HG03097 (cell line): ENCODE data around the gene KCNJ6.

Experiments
- ATAC-seq: cut with Tn5 transposase; IDR thresholded peaks from one replicate; pipeline ENCODE4 v1.9.1; 2021; ENCODE audit not compliant: unreplicated experiment, low FRiP score

Gene KCNJ6

GRCh38 chr21:37907076-37907475 lies 9.2 kb downstream of the KCNJ6 start:
- no peak for ATAC-seq

DNA sequence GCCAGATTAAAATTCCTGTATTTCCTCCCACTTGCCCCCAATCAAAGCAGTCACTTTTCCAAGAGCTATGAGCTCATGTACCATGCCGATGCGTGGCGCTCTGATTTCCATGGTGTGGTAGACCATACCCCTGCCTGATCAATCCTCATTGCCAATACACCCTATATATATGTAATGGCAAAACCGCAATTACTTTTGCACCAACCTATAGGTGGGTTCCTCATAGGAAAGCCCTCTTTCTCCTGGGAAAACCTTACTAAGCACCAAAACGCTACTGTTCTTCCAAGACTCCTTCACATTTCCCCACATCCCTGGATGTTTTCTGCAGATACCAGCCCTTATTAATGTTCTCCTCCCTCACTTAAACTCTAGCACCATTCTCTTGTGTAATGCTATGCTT lies 11.0 kb downstream of the KCNJ6 start:
- no peak for ATAC-seq

DNA sequence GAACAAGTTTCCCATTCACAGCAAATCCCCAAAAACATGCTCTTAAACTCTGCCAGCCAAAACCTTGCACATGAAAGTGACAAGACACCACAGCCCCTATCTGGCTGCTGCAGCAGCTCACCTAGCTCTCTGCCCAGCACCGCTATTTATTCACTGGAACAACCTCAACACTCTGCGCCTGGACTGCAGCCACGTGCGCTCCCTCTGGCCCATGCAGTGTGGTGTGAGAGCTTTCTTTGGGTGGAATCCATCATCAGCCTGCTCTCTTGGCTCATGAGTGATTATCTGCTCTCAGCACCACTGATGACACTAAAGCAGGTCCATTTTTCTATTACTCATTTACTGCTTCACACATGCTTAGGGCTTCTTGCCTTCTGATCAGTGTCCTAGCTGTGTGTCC lies 11.4 kb downstream of the KCNJ6 start:
- ATAC-seq = no peak

DNA sequence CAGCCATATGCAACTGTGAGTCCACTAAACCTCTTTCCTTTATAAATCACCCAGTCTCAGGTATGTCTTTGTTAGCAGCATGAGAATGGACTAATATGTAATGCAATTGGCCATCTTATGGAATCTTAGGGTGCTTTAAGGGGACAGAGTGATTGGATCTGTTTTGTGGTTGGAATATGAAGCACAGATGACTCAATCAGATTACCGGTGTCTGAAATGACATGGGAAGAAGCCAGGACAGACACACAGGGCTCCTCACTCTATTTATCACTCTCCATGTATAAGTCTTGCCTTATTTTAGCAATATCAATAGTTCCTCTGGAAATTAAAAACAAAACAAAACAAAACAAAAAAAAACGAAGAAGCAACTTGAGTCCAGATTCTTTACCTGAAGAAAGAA lies 12.9 kb downstream of the KCNJ6 start:
- ATAC-seq = no peak

GRCh38 chr21:37899146-37899545 lies 17.1 kb downstream of the KCNJ6 start:
- no peak for ATAC-seq

DNA sequence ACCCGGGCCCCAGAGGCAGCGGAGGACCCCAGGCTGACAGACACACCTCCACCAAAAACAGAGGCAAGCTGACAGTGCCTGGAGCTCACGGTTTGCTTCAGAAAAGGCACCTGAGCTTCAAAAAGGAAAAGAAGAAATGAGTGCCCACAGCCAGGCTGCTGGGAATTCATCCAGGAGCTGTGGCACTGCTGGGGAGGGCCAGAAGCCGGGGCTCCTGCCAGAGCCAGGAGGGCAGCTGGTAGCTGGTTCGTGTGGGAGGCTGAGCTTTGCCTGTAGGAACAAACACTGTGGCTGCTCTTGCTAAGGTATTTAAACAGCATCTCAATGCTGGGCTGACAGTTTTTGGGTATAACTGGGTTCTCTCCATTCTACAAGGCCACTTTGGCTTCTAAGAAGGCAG lies 19.5 kb downstream of the KCNJ6 start:
- no peak for ATAC-seq

- no peak for ATAC-seq
Observed at GRCh38 chr21:37891972-37892371, 24.3 kb downstream of the KCNJ6 start.

GRCh38 chr21:37888659-37889058 lies 27.6 kb downstream of the KCNJ6 start:
- no peak for ATAC-seq

- no peak for ATAC-seq
Observed at GRCh38 chr21:37886726-37887299, 29.4 kb downstream of the KCNJ6 start.

DNA sequence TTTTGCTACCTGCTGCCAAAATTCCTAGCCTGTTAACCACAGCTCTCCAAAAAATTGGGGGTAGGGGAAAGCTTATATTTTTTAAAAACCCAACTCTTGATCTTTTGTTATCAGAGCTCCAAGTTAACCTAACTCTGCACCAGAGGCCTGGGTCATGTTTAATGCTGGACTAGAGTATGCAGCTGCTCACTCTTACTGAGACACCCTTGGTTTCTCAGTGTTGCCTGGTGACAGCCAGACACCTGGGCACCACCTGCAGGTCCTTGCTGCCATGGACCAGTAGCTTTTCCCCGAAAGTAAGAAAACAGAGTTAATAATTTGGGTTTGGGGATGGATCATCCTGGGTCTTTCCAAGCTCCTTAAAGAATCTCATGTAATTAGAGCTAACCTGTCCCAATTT lies 30.1 kb downstream of the KCNJ6 start:
- no peak for ATAC-seq

DNA sequence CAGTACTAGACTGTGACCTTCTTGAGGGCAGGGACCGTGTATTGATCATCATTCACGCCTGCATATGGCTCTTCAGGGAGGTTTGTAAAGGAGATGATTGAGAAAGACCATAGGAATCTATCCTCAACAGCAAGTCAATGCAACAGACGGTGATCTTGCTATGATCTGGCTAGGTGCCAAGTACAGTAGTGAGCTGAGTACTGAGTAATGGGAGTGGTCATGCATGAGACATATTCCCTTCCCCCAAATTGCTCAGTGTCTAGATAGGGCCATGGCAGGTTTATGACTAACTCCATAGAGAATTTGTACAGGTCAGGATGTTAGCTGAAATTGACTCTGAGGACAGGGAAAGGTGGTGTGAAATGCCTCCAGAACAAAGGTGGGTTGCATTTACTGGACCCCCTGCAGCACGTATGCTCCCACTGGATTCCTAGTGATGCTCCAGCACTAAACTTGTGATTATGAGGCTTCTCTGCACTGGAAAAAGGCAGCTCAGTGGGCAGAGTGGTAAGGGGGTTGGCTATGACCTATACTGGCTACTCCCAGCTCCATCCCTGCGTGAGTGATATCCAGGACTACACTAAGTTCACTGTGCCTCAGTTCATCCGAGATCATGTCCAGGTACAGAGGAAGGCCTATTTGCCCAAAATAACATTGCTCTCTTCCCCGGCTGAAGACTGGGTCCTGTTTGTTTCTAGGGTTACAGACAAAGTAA lies 37.2 kb downstream of the KCNJ6 start:
- ATAC-seq = no peak

DNA sequence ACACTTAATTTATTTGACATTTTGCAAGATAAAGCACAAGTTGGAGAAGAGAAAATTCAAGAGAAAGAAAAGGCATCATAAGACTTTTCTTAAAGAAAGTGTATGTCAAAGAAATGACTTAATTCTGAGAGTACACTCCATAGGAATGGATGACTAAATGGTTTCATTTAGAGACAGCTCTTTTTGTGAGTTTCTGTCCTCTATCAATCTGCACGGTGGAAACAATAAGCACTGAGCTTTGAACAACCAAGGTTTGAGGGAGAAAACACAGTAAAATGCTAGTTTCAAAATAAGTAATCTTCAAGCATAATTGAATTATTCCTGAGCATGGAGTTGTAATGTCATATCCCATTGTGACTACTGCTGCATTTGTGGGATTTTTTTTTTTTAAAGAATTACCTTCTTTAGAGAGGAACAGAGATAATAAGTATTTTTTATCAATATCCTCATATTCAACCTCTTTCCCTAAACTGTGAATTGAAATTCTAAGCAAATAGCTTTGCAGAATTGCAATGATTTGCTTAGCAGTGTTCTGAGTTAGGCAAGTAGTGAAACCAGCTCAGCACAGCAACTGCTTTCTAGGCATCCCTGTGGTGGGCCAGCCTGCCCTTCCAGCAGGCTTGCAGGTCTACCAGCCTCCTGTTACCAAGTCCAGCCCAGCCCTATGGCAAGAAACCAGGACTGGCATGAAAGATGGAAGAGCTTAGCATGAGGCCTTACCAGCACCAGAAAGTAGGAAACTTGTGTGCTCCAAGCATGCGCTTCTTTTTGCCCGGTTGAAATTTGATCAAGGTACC lies 38.2 kb downstream of the KCNJ6 start:
- ATAC-seq = no peak

- no peak for ATAC-seq
Observed at GRCh38 chr21:37877171-37877570, 39.1 kb downstream of the KCNJ6 start.

- ATAC-seq = no peak
Observed at GRCh38 chr21:37876561-37876960, 39.7 kb downstream of the KCNJ6 start.

DNA sequence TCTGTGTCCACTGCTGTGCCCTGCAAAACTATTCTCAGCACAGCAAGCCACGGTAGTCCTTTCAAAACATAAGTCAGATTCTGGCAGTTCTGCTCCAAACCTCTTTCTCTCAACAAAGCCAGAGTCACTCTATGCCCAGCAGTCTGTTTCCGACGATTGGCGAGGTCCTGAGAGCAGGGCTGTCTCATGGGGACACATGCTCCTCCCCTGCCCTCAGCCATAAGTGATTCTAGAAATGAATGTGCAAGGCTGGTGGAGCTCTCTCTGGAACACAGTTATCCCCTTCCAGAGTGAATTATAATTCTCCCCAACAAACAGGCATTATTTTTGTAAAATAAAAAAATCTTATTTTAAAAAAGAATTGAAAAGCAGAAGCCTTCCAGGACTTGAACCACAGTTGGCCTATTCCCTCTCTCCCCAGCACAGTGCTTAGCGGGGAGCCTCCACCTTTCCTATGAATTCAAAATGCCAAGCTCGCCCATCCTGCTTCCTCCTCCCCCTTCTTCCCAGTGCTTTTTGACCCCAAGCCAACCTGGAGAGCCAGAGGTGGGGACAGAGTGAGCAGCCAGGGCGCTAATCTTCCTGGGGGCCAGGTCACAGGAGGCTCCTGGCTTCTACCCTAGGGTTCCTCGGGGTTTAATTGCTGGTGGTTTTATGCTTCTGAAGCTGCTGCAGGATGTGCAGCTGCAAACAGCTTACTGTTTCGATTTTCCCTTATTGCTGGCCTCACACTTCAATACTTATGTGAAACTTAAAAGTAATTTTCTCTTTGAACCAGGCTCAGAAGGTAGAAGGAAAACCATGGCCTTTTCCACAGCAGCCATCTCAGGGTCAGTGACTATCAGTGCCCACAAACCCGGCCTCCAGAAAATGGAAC lies 41.1 kb downstream of the KCNJ6 start:
- ATAC-seq = no peak

GRCh38 chr21:37874481-37874880 lies 41.8 kb downstream of the KCNJ6 start:
- no peak for ATAC-seq

DNA sequence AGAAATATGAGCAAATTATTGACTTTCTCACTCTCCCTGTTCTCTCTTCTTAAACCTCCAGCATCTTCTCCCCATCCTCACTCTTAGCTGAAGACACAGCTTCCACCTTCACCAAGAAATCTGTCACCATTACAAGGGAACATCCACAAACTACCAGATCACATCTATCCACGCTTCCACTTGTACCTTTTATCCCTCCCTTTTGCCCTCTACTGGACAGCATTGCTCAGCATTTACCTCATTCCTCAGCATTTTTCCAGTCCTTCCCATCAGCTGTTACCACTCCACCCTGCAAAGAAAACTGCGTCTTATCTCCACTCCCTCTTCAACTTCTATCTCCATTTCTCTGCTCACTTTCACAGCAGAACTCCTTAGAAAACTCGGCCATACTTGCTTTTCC lies 42.6 kb downstream of the KCNJ6 start:
- ATAC-seq = no peak

DNA sequence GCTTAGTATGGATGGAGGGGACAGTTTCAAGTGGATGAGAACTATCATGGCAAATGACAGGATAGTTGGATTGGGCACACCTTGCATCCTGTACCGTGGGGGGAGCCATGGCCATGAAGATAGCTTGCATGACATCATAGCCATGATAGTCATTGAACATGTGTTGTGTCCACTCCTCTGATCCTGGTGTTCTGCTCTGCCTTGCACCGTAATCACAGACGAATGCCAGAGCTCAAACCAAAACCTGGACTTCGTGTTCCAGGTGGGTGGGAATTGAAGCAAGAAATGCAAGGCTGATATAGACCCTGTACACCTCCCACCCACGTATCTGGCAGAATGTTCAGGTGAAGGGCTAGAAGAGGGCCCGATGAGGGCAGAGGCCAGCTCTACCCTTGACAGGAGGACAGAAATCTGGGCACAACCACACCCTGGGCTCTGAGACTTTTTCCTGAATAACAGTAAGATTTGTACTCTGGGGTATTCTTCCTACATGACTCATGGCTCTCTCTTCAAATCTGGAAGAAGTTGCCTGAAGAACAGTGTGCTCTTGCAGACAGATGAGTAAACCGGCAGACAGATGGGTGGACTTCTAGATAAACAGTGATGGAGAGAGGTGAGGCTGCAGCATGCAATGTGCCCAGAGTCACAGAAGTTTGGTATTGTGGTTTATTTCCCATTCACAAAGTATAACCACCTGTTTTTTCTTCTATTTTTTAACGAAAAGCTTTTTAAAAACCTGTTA lies 45.0 kb downstream of the KCNJ6 start:
- ATAC-seq = no peak

- no peak for ATAC-seq
Observed at GRCh38 chr21:37870221-37870620, 46.0 kb downstream of the KCNJ6 start.

DNA sequence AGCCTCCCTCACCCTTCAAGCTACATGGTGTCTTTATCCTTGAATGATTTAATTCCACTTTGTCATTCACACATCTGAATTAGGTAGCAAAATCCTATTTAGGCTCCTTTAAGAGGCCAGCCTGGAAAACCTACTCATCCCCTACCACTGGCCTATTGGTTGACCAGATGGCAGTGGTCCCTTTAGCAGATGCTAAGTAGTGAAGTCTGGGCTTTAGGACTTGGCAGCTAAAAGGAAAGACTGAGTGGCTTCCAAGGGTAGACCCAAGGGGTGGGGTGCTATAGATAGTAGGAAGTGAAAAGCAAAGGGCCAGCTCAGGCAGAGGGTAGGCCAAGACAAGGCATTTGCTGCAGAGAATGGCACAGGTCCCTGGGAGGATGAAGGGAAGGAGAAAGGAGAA lies 46.6 kb downstream of the KCNJ6 start:
- ATAC-seq = no peak
